MM.1S (cell line): ENCODE measurements around the gene TRAPPC6A.

Experiments used
- DNase-seq: peaks from one replicate; pipeline ENCODE4 v3.0.0-alpha.2; 2015
- H2AFZ ChIP-seq: fragments of 300-600 bp; sonication (generic); 2 replicates; pipeline ENCODE4 v1.6.0; 2016; ENCODE audit warnings: antibody characterized with exemption, low read length
- H3F3A ChIP-seq: fragments of 300-600 bp; sonication (generic); 2 replicates; pipeline ENCODE4 v1.6.1; 2016; ENCODE audit warnings: mild to moderate bottlenecking, antibody characterized with exemption, low read length, moderate library complexity, mixed read lengths; ENCODE audit not compliant: insufficient read depth
- H3K27ac ChIP-seq: fragments of 300-600 bp; sonication (generic); 2 replicates; pipeline ENCODE4 v1.5.1; 2016; ENCODE audit warnings: mild to moderate bottlenecking, low read length
- H3K27me3 ChIP-seq: fragments of 300-600 bp; sonication (generic); replicated peaks from 2 replicates; pipeline ENCODE4 v1.6.0; 2016; ENCODE audit warnings: low read length; ENCODE audit not compliant: insufficient read depth
- H3K36me3 ChIP-seq: fragments of 300-600 bp; sonication (generic); replicated peaks from 2 replicates; pipeline ENCODE4 v1.6.1; 2016; ENCODE audit warnings: mild to moderate bottlenecking, low read length, mixed read lengths; ENCODE audit not compliant: insufficient read depth
- H3K4me1 ChIP-seq: fragments of 300-600 bp; sonication (generic); 2 replicates; pipeline ENCODE4 v1.6.1; 2016; ENCODE audit warnings: low read length, mixed read lengths
- H3K4me2 ChIP-seq: fragments of 300-600 bp; sonication (generic); 2 replicates; pipeline ENCODE4 v1.6.0; 2016; ENCODE audit warnings: low read depth, low read length
- H3K4me3 ChIP-seq: fragments of 300-600 bp; sonication (generic); 2 replicates; pipeline ENCODE4 v1.5.1; 2016; ENCODE audit warnings: low read length, mixed read lengths
- H3K79me2 ChIP-seq: fragments of 300-600 bp; sonication (generic); 2 replicates; pipeline ENCODE4 v1.6.1; 2016; ENCODE audit warnings: mixed run types, low read length, mixed read lengths
- H3K9ac ChIP-seq: fragments of 300-600 bp; sonication (generic); 2 replicates; pipeline ENCODE4 v1.6.1; 2016; ENCODE audit warnings: low read length, mixed read lengths
- H3K9me2 ChIP-seq: fragments of 300-600 bp; sonication (generic); replicated peaks from 2 replicates; pipeline ENCODE4 v1.6.1; 2016; ENCODE audit warnings: mild to moderate bottlenecking, low read length, mixed read lengths; ENCODE audit not compliant: insufficient read depth
- H3K9me3 ChIP-seq: fragments of 300-600 bp; sonication (generic); replicated peaks from 2 replicates; pipeline ENCODE4 v1.6.1; 2016; ENCODE audit warnings: mild to moderate bottlenecking, low read length, mixed read lengths; ENCODE audit not compliant: insufficient read depth
- H4K20me1 ChIP-seq: fragments of 300-600 bp; sonication (generic); 2 replicates; pipeline ENCODE4 v1.6.1; 2016; ENCODE audit warnings: mild to moderate bottlenecking, low read length, moderate library complexity, mixed read lengths; ENCODE audit not compliant: insufficient read depth
- CTCF ChIP-seq: fragments of 300-600 bp; sonication (generic); IDR thresholded peaks from 2 replicates; pipeline ENCODE4 v1.5.1; 2016; ENCODE audit warnings: antibody characterized with exemption, low read length, mixed read lengths
- EZH2 ChIP-seq: fragments of 300-600 bp; sonication (generic); optimal IDR thresholded peaks from 2 replicates; pipeline ENCODE3; 2017; ENCODE audit warnings: low read depth, mild to moderate bottlenecking, antibody characterized with exemption, low read length, mixed read lengths
- EZH2phosphoT487 ChIP-seq: fragments of 300-600 bp; sonication (generic); IDR thresholded peaks from 2 replicates; pipeline ENCODE4 v1.6.1; 2018; ENCODE audit warnings: antibody characterized with exemption, low read length

The TRAPPC6A gene

GRCh38 chr19:45139286-45140143 lies 38.5 kb downstream of the TRAPPC6A start:
- H3K9ac ChIP-seq, result no peak overlapping the region
- H3F3A ChIP-seq, result peaks cover 28% of the 10 kb centered on the region
- H3K27ac ChIP-seq, result no peak overlapping the region
- H2AFZ ChIP-seq, result no peak overlapping the region
- H3K9me2 ChIP-seq, result no peaks in the 10 kb centered on the region
- no peaks in the 10 kb centered on the region for H3K9me3 ChIP-seq
- H3K79me2 ChIP-seq, result peaks cover 56% of the 10 kb centered on the region
- no peaks in the 10 kb centered on the region for H3K27me3 ChIP-seq
- no peaks in the 10 kb centered on the region for H3K36me3 ChIP-seq
- no peak overlapping the region for H3K4me2 ChIP-seq
- DNase-seq, result no peak
- H4K20me1 ChIP-seq, result no peaks in the 10 kb centered on the region
- H3K4me3 ChIP-seq, result no peak overlapping the region
- peaks cover 33% of the 10 kb centered on the region for H3K4me1 ChIP-seq
- TF ChIP-seq CTCF (no peak), EZH2phosphoT487 (no peak), EZH2 (no peak)

DNA sequence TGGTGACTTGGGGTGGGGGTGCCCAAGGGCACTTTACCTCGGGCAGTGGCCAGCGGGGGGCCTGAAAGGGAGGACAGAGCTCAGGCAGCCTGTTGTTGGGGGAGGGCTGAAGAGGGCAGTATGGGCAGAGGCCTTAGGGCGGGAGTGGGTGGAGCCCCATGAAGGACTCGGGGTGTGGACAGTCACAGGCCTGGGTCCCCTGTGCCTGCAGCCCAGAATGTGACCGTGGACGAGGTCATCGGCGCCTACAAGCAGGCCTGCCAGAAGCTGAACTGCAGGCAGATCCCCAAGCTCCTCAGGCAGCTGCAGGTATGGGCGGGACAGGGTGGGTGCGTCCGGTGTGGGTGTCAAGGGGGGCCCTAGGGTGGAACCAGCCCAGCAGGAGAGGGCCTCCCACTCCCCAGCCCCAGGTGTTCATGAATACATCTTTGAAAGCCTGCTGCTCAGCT lies 39.7 kb downstream of the TRAPPC6A start:
- Histone ChIP-seq H3F3A (peaks cover 28% of the 10 kb centered on the region), H2AFZ (no peak overlapping the region), H3K9ac (peak overlapping the region; percentile 48), H3K79me2 (peaks cover 67% of the 10 kb centered on the region), H3K4me2 (peak overlapping the region; percentile 92), H3K9me2 (no peaks in the 10 kb centered on the region), H4K20me1 (no peaks in the 10 kb centered on the region), H3K4me3 (peak overlapping the region; percentile 15; the same call in 1 of the 2 replicates), H3K36me3 (no peaks in the 10 kb centered on the region), H3K27me3 (no peaks in the 10 kb centered on the region), H3K27ac (peak overlapping the region; percentile 97), H3K9me3 (no peaks in the 10 kb centered on the region), H3K4me1 (peaks cover 33% of the 10 kb centered on the region)
- DNase-seq, result no peak
- TF ChIP-seq EZH2phosphoT487, result no peak
- no peak for TF ChIP-seq CTCF
- TF ChIP-seq EZH2, result no peak

DNA sequence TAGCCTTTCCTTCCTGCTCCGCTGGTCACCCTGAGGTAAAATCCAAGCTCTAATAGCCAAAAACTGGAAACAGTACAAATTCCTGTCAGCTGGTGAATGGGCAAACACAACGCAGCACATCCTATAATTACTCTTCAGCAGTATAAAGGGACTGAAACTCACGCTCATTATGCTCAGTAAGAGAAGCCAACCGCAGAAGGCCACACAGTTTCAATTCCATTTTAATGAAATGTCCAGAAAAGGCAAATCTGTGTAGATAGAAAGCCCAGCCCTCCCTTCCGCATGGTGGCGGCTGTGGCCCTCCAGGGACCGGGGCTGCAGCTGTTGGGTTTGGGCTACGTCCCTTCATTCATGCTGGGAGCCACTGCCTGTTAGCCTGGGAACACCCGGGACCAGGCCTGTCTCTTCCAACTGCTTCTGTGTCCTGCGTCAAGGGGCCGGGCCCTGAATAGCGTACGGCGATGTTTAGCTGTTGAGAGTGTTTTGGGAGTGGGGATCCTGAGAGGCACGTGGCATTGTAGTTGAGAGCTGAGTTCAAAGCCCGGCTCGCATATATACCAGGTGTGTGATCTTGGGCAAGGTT lies 40.8 kb downstream of the TRAPPC6A start:
- Histone ChIP-seq H3K4me3 (peak overlapping the region; percentile 53), H3K36me3 (no peaks in the 10 kb centered on the region), H3K27ac (peak overlapping the region; percentile 97), H2AFZ (0 out of 2 replicates have a peak overlapping the region, but pooled peaks have one; percentile 11), H3K9me3 (no peaks in the 10 kb centered on the region), H4K20me1 (no peaks in the 10 kb centered on the region), H3K4me1 (peaks cover 33% of the 10 kb centered on the region), H3K27me3 (no peaks in the 10 kb centered on the region), H3K4me2 (peak overlapping the region; percentile 92), H3F3A (peaks cover 28% of the 10 kb centered on the region), H3K9me2 (no peaks in the 10 kb centered on the region), H3K79me2 (peaks cover 78% of the 10 kb centered on the region), H3K9ac (peak overlapping the region; percentile 70)
- TF ChIP-seq EZH2, result no peak
- no peak for TF ChIP-seq EZH2phosphoT487
- peak; percentile 27 for TF ChIP-seq CTCF
- DNase-seq, result peak; percentile 95
